Prostate gland (tissue), 2 donors: ENCODE measurements around the gene ST3GAL6. TPM values are rescaled to one million over a fixed set of nuclear protein-coding genes. Genes with fewer than 3 reads are reported as not detected.

ENCODE experiments used
- DNase-seq: peaks from one replicate; pipeline ENCODE4 v3.0.0-alpha.2; 2019; ENCODE audit warnings: low spot score
- H3K27ac ChIP-seq, 2 donors: fragments of 200-600 bp; sonication (generic); 2 replicates each; pipeline ENCODE4 v1.5.1; 2017 to 2019
- H3K27me3 ChIP-seq: fragments of 200-600 bp; sonication (generic); replicated peaks from 2 replicates; pipeline ENCODE4 v1.5.1; 2019; ENCODE audit not compliant: insufficient read depth
- H3K36me3 ChIP-seq, 2 donors: fragments of 200-600 bp; sonication (generic); 1 replicate in 1 of 2; 2 replicates in 1 of 2; pipeline versions ENCODE4 v1.5.1 to v1.8.1; 2017 to 2019
- H3K4me1 ChIP-seq: fragments of 200-600 bp; sonication (generic); replicated peaks from 2 replicates; pipeline ENCODE4 v1.5.1; 2019
- H3K4me3 ChIP-seq, 2 donors: fragments of 200-600 bp; sonication (generic); 2 replicates each; pipeline ENCODE4 v1.5.1; 2017 to 2019
- H3K9me3 ChIP-seq: fragments of 200-600 bp; sonication (generic); 2 replicates; pipeline ENCODE4 v1.5.1; 2017
- CTCF ChIP-seq, 4 experiments: fragments of 200-600 bp in 2 of 4; fragments of 450-650 bp in 2 of 4; sonication (generic) in 2 of 4; IDR thresholded peaks; 1 replicate in 3 of 4; 2 replicates in 1 of 4; pipeline ENCODE4 v1.5.1; 2016 to 2019; ENCODE audit warnings: antibody characterized with exemption in 4 of 4, mild to moderate bottlenecking in 2 of 4, moderate library complexity in 2 of 4
- POLR2A ChIP-seq: fragments of 450-650 bp; IDR thresholded peaks from one replicate; pipeline ENCODE4 v1.6.1; 2016; ENCODE audit warnings: antibody characterized with exemption, mild to moderate bottlenecking
- POLR2AphosphoS5 ChIP-seq: sonication (generic); formaldehyde crosslinking; IDR thresholded peaks from one replicate; pipeline ENCODE4 v1.6.1; 2017; ENCODE audit warnings: antibody characterized with exemption
- WGBS: methylation state at CpG from one replicate; pipeline ENCODE4 v1.1.5; 2018; 5-methylcytosine and 5-hydroxymethylcytosine counted together
- intact Hi-C: fragments of 100-400 bp; cut with DNase I; formaldehyde crosslinking; loops from one replicate; pipeline ENCODE4 v1.14.2; 2022
- total RNA-seq, 2 donors: library from RNA; depleted of rRNA; stranded (reverse); fragments of >200 nt; gene quantifications; one replicate each; pipeline ENCODE4 v1.1.0, GENCODE V29; 2016

The ST3GAL6 gene
- total RNA-seq, 2 donors from 2014 or later = 7.1 to 10.6 TPM

GRCh38 chr3:98763819-98764418 lies 779 bp downstream of the ST3GAL6 start:
- Histone ChIP-seq H3K9me3 (no peaks in the 10 kb centered on the region), H3K27ac (no peak overlapping the region), H3K4me1 (no peaks in the 10 kb centered on the region), H3K4me3 (no peak overlapping the region), H3K36me3 (no peaks in the 10 kb centered on the region), H3K27me3 (no peaks in the 10 kb centered on the region)
- WGBS = 76% methylated on average over 5 of the region's 5 CpGs
- TF ChIP-seq POLR2AphosphoS5 = no peak
- TF ChIP-seq POLR2A = no peak
- no peak for TF ChIP-seq CTCF (IDR thresholded peaks at IDR 0.05)
- intact Hi-C loops = no loop called here
- DNase-seq = no peak

DNA sequence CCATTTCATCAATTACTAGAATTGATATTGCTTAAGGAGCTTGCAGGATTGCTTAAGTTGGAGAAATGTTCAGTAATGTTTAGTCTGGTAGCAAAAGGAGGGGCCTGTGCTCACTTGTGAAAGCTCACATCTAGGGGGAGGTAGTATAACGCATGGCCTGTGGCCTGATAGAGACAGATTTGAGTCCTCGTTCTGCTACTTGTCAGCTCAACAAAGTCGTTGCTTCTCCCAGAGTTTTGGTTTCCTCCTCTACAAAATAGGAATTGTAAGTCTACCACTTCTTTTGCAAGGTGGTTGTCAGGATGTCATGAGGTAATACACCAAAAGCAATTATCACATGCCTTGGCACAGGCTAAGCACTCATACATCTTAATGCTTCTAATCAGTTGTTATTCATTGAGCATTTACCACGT lies 1.3 kb downstream of the ST3GAL6 start:
- H3K4me1 ChIP-seq = no peaks in the 10 kb centered on the region
- TF ChIP-seq POLR2A (no peak), CTCF (IDR thresholded peaks at IDR 0.05) (no peak), POLR2AphosphoS5 (no peak)
- no peak for DNase-seq
- H3K36me3 ChIP-seq = no peaks in the 10 kb centered on the region
- no peaks in the 10 kb centered on the region for H3K27me3 ChIP-seq
- WGBS = 72% methylated on average over 4 of the region's 4 CpGs
- intact Hi-C loops = no loop called here
- no peaks in the 10 kb centered on the region for H3K9me3 ChIP-seq
- H3K4me3 ChIP-seq = no peak overlapping the region
- no peak overlapping the region for H3K27ac ChIP-seq

DNA sequence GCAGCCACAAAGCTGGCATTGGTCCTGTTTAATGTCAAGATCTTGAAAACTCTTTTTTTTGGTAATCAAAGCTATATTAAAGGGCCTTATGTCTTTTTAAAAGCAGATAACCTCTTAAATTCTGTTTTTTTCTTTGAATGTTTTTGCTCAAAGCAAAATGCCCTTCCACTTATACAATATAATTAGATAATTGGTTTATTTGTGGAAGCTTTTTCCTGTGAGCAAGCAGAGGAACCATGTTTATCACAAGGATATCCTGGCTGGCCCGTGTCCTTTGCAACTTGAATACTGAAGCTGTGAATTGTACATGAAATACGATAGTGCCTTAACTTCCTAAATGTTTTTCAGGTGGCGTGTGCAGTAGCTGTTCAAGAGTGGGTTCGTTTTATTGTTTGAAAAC lies 2.6 kb downstream of the ST3GAL6 start:
- no peak for DNase-seq
- TF ChIP-seq POLR2A (no peak), POLR2AphosphoS5 (no peak), CTCF (IDR thresholded peaks at IDR 0.05) (no peak)
- H3K4me1 ChIP-seq = no peaks in the 10 kb centered on the region
- H3K36me3 ChIP-seq = no peaks in the 10 kb centered on the region
- H3K4me3 ChIP-seq = no peak overlapping the region
- H3K27me3 ChIP-seq = no peaks in the 10 kb centered on the region
- WGBS = 78% methylated on average over 4 of the region's 4 CpGs
- no peaks in the 10 kb centered on the region for H3K9me3 ChIP-seq
- no peak overlapping the region for H3K27ac ChIP-seq
- intact Hi-C loops = no loop called here

- H3K4me3 ChIP-seq = no peak overlapping the region
Observed at GRCh38 chr3:98766924-98767323, 3.8 kb downstream of the ST3GAL6 start.

More at GRCh38 chr3:98766924-98767323, 3.8 kb downstream of the ST3GAL6 start:
- H3K9me3 ChIP-seq = no peaks in the 10 kb centered on the region
- H3K4me1 ChIP-seq = no peaks in the 10 kb centered on the region
- no peaks in the 10 kb centered on the region for H3K36me3 ChIP-seq
- no peak for TF ChIP-seq POLR2A
- no peak for TF ChIP-seq POLR2AphosphoS5
- no peak for TF ChIP-seq CTCF (IDR thresholded peaks at IDR 0.05)
- no peak overlapping the region for H3K27ac ChIP-seq
- DNase-seq = no peak
- no peaks in the 10 kb centered on the region for H3K27me3 ChIP-seq
- intact Hi-C loops = no loop called here
